Heart left ventricle (tissue), 16 donors: Measurements from ENCODE around the gene RAD23A. TPM values are rescaled to one million over a fixed set of nuclear protein-coding genes. Genes with fewer than 3 reads are reported as not detected.
A peak's percentile ranks its signal among the peaks of the same experiment; 100 is the strongest.

Experiments used
- ATAC-seq, 4 donors: fragments of 200-7000 bp; cut with Tn5 transposase; one replicate each; pipeline ENCODE4 v1.9.1; 2020 to 2022; ENCODE audit warnings: moderate library complexity in 4 of 4, mild to moderate bottlenecking in 3 of 4, moderate number of reproducible peaks in 1 of 4
- DNase-seq, 5 donors: peaks; one replicate each; pipeline ENCODE4 v3.0.0-alpha.2; 2020
- H3K27ac ChIP-seq, 12 donors: fragments of 200-600 bp; sonication (generic) in 4 of 12; one replicate each; pipeline versions ENCODE4 v1.5.0 to v1.8.0; 2016 to 2022; ENCODE audit warnings: mild to moderate bottlenecking in 2 of 12
- H3K27me3 ChIP-seq, 9 donors: fragments of 200-600 bp; sonication (generic) in 2 of 9; one replicate each; pipeline versions ENCODE4 v1.5.1 to v1.8.0; 2016 to 2022; ENCODE audit warnings: mild to moderate bottlenecking in 3 of 9
- H3K36me3 ChIP-seq, 9 donors: fragments of 200-600 bp; sonication (generic) in 2 of 9; one replicate each; pipeline versions ENCODE4 v1.5.0 to v1.8.0; 2018 to 2022; ENCODE audit warnings: mild to moderate bottlenecking in 2 of 9
- H3K4me1 ChIP-seq, 12 donors: fragments of 200-600 bp; sonication (generic) in 4 of 12; one replicate each; pipeline versions ENCODE4 v1.5.0 to v1.8.0; 2016 to 2022; ENCODE audit warnings: mild to moderate bottlenecking in 3 of 12
- H3K4me3 ChIP-seq, 12 donors: fragments of 200-600 bp; sonication (generic) in 4 of 12; one replicate each; pipeline versions ENCODE4 v1.5.0 to v1.8.0; 2017 to 2022; ENCODE audit warnings: mild to moderate bottlenecking in 9 of 12, moderate library complexity in 4 of 12
- H3K9me3 ChIP-seq, 12 donors: fragments of 200-600 bp; sonication (generic) in 4 of 12; one replicate each; pipeline versions ENCODE4 v1.5.0 to v1.8.0; 2016 to 2022; ENCODE audit warnings: mild to moderate bottlenecking in 1 of 12
- POLR2A ChIP-seq, 2 donors: fragments of 450-650 bp; IDR thresholded peaks; one replicate each; pipeline ENCODE4 v1.6.1; 2017; ENCODE audit warnings: antibody characterized with exemption in 2 of 2, mild to moderate bottlenecking in 2 of 2, moderate library complexity in 2 of 2
- WGBS, 4 donors: extraction: QIAGEN DNeasy Blood & Tissue Kit in 2 of 4; methylation state at CpG; one replicate each; pipeline versions ENCODE4 v1.1.5 to v1.1.7; 2013 to 2018; 5-methylcytosine and 5-hydroxymethylcytosine counted together
- intact Hi-C, 10 donors: fragments of 100-400 bp; cut with DNase I; formaldehyde crosslinking; loops; one replicate each; pipeline versions ENCODE4 v1.11.1 to v1.14.2; 2022
- polyA plus RNA-seq, 2 donors: library from polyadenylated mRNA; stranded (reverse); fragments of 200-250 nt; gene quantifications; one replicate each; pipeline ENCODE4 v1.2.3, GENCODE V29; 2013
- total RNA-seq, 9 donors: library from RNA; depleted of rRNA in 2 of 9; stranded (reverse); fragments of >200 nt in 2 of 9; fragmentation: NEBNext Ultra II Directional in 3 of 9; extraction: Animal tissue kit (Norgen Biotek cat#: 25700) in 3 of 9; gene quantifications; one replicate each; pipeline versions ENCODE4 v1.1.0 to v1.2.4, GENCODE V29; 2016 to 2023
- TF ChIP-seq, protein P1 (sequence below), 12 donors: fragments of 200-600 bp; sonication (generic) in 4 of 12; IDR thresholded peaks; one replicate each; pipeline versions ENCODE4 v1.5.0 to v1.8.0; 2018 to 2022; ENCODE audit warnings: antibody characterized with exemption in 12 of 12, mild to moderate bottlenecking in 5 of 12
- donor health status: ischemic (EF 13 %, LVEDD 7.1; RV severe dilation, severe dysfunction).
- donor health status: healthy with polysubstance abuse.
- donor health status: DM: no; HTN: yes; CAD: no.
- donor health status: DM: no; HTN: no; CAD: no.
- donor health status: ischemic (EF 25% LVEDD 6.9; RV normal size, moderate dysfunction).
- donor health status: ischemic (EF 25% LVEDD 5.7; RV mildly dilated, moderate dysfunction).
- donor health status: healthy.
- donor health status: DM: yes; HTN: yes; CAD: no.
- donor health status: ischemic (EF 35%, LVEDD 5.7; RV mildly dilated, moderate dysfunction).
- donor health status: nonischemic (EF 11% LVEDD 7.7; RV severe dilation, severe dysfunction).
- donor health status: DM: yes; HTN: yes; CAD: no.
- donor health status: PGD.
- donor health status: ischemic (EF 29% LVEDD 5.4; RV normal size, mild dysfunction).
- donor health status: nonischemic (EF 23%, LVEDD 6.1; RV moderate dilation, normal function).

Gene RAD23A
- total and polyA plus RNA-seq, 11 donors: 130 to 272 (median 162) TPM

DNA sequence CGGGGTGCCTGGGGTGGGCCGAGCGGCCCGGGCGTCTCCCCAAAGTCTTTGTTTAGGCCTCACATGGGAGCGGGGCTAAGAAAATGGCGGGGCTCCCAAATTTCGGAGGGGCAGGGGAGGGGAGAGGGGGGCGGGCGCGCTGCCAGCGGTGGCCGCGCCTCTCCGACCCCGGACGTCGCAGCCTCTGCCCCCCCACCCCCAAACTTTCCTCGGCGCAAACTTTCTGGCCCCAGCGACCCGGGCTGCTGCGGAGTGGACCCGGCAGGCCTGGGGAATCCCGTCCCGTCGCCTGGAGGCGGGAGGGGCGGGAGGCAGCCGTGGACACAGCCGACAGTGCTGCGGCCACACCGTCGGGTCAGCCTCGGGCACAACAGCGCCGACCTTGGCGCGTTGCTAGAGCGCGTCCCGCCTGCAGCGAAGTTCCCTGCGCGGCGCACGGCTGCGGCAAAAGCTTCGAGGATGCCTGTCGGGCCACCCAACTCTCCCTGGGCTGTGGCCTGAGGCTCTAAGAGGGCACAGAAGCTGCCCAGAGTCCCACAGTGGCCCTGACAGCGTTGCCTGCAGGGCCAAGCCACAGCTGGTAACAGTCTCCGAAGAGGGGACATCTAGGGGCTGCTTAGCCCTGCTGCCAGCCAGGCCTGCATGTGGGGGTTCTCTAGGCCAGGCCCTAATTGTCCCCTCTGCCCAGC is 50.9 kb downstream of the RAD23A start:
- H3K4me3 ChIP-seq: peak overlapping the region; percentile 72 to 90 (median 80)
- peaks cover 0 to 39% (median 21%) of the 10 kb centered on the region in 12 donors for H3K4me1 ChIP-seq
- intact Hi-C loops: loop anchor here in 6 of 10 donors (5.0 kb wide), 3 partner anchors 36 to 66 kb away; no protein-coding TSS in a partner anchor
- H3K27me3 ChIP-seq: peaks cover 0 to 5% (median 0%) of the 10 kb centered on the region in 9 donors
- no peaks in the 10 kb centered on the region for H3K9me3 ChIP-seq
- peak overlapping the region; percentile 53 to 97 (median 88) for H3K27ac ChIP-seq
- peak in 4 of 5 donors; percentile 55 to 76 (median 60) for DNase-seq
- H3K36me3 ChIP-seq: peaks cover 0 to 17% (median 6%) of the 10 kb centered on the region in 9 donors
- peak; percentile 28 to 67 (median 60) for ATAC-seq
- 6 to 21% (median 15%) methylated on average over 3 to 52 of the region's 52 CpGs for WGBS, 4 donors
- TF ChIP-seq, protein P1, sequence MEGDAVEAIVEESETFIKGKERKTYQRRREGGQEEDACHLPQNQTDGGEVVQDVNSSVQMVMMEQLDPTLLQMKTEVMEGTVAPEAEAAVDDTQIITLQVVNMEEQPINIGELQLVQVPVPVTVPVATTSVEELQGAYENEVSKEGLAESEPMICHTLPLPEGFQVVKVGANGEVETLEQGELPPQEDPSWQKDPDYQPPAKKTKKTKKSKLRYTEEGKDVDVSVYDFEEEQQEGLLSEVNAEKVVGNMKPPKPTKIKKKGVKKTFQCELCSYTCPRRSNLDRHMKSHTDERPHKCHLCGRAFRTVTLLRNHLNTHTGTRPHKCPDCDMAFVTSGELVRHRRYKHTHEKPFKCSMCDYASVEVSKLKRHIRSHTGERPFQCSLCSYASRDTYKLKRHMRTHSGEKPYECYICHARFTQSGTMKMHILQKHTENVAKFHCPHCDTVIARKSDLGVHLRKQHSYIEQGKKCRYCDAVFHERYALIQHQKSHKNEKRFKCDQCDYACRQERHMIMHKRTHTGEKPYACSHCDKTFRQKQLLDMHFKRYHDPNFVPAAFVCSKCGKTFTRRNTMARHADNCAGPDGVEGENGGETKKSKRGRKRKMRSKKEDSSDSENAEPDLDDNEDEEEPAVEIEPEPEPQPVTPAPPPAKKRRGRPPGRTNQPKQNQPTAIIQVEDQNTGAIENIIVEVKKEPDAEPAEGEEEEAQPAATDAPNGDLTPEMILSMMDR (IDR thresholded peaks at IDR 0.05): peak in 3 of 12 donors; percentile 24 to 31 (median 28)
- no peak for TF ChIP-seq POLR2A (IDR thresholded peaks at IDR 0.05)

DNA sequence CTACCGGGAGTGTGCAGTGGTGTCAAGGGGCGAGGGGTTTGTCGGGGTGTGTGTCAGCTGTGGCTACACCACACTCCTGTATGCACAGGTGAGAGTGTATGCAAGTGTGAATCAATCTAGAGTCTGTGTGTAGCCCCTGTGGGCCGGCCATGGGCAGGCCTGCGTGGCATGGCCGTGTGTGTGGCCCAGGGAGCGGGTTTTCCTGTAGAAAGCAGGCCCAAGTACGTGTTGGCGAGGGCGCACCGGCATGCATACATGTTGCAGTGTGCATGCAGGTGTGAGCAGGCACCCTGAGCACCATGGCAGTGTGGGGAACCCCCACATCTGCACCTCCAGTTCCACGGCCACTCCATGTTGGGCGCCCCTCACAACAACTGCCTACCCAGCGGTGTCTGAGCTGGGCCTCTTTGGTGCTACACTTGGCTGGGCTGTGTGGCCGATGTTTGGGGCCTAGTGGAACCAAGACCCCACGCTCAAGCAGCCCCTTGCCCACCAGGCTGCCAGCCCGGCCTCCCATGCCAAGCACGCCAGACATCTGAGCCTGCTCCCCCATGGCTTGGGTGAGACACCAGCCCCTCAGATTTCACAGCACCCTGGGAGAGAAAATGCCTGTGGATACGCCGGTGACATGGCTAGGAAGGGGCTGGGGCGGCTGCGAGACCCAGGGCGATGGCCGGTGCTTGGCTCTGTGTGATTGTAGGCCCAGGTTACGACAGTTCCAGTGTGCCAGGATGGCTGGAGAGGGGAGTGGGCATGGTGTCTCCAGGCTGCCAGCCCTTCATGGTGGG is 51.7 kb downstream of the RAD23A start:
- Histone ChIP-seq H3K27ac (peak overlapping the region in 10 of 12 donors; percentile 53 to 97 (median 90)), H3K9me3 (no peaks in the 10 kb centered on the region), H3K36me3 (peaks cover 0 to 17% (median 6%) of the 10 kb centered on the region in 9 donors), H3K4me3 (peak overlapping the region in 11 of 12 donors; percentile 72 to 90 (median 81)), H3K4me1 (peaks cover 0 to 47% (median 24%) of the 10 kb centered on the region in 12 donors), H3K27me3 (peaks cover 0 to 5% (median 0%) of the 10 kb centered on the region in 9 donors)
- ATAC-seq (no peak), DNase-seq (no peak)
- 86 to 94% (median 89%) methylated on average over 19 to 25 of the region's 25 CpGs for WGBS, 4 donors
- intact Hi-C loops: loop anchor here in 6 of 10 donors (5.0 kb wide), 3 partner anchors 35 to 65 kb away; no protein-coding TSS in a partner anchor
- no peak for TF ChIP-seq POLR2A (IDR thresholded peaks at IDR 0.05)
- TF ChIP-seq, protein P1 (IDR thresholded peaks at IDR 0.05): no peak

DNA sequence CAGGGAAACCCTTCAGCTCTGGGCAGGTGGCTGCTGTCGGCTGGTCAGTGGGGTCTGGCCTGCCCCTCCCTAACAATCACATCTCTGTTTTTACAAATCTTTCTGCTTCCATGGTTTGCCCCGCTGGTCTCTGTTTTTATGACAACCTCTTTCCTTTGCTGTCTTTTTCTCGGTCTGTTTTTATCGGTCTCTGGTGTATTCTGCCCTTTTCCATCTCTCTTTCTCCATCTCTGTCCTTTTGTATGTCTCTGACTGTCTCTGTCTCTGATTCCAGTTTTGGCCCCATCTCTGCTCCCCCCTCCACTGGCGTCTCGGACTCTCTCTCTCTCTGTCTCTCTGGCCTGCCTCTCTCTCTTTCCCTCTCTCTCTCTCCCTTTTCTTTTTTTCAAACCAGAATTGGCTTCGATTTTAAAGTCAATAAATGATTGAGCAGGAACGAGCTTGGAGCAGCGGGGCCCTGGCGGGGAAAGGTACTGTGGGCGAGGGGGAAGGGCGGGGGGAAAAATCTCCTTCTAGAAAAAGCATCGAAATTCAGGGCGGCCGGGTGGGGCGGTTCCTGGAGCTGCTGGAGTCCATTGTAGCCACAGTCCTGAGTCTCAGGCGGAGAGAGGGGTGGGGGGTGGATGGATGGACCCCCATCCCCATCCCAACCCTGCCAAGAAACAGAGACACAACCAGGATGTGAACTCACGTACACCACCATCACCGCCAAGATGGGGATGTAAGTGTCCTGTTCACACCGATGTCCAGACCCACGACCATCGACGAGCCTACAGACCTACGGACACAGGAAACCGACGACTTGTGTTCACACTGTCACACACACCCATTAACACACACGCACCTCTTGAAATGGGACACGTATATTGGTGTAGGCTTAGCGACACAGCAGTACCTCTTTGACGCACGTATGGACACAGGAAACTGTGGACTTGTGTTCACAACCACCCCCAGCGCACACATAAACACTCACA is 52.6 kb downstream of the RAD23A start:
- Histone ChIP-seq H3K4me3 (peak overlapping the region in 8 of 12 donors; percentile 72 to 90 (median 80)), H3K36me3 (peaks cover 0 to 17% (median 6%) of the 10 kb centered on the region in 9 donors), H3K27me3 (peaks cover 0 to 5% (median 0%) of the 10 kb centered on the region in 9 donors), H3K27ac (peak overlapping the region in 9 of 12 donors; percentile 81 to 97 (median 90)), H3K4me1 (peaks cover 0 to 56% (median 31%) of the 10 kb centered on the region in 12 donors), H3K9me3 (no peaks in the 10 kb centered on the region)
- DNase-seq (no peak), ATAC-seq (no peak)
- TF ChIP-seq POLR2A (IDR thresholded peaks at IDR 0.05): no peak
- TF ChIP-seq, protein P1 (IDR thresholded peaks at IDR 0.05): no peak
- WGBS, 4 donors: 85% methylated on average over 30 to 32 of the region's 32 CpGs
- intact Hi-C loops: loop anchor here in 6 of 10 donors (5.0 kb wide), 3 partner anchors 34 to 64 kb away; no protein-coding TSS in a partner anchor
